HG03039 (cell line): Measurements from ENCODE around the gene NADK.

ENCODE experiments used
- ATAC-seq: cut with Tn5 transposase; IDR thresholded peaks from one replicate; pipeline ENCODE4 v1.9.1; 2021; ENCODE audit warnings: mild to moderate bottlenecking, moderate library complexity; ENCODE audit not compliant: unreplicated experiment

NADK gene

GRCh38 chr1:1786836-1787605, 8.8 kb upstream of the NADK start:
- ATAC-seq = no peak

DNA sequence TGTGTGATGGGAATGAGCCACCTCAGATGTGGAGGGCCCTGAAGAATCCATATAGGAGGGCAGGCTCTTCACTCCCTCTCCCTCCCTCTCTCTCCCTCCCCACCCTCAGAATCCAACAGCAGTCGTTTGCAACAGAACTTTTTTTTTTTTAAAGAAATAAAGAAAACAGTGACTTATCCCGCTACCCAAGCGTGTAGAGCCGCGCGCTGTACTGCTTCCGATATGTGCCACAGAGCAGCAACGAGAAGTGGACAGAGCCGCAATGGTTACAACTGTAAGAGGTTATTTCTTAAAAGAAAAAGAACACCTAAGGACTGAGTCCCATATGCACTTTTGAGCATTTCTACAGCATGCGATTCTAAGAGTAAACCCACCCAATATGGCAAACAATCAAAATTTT, 7.4 kb upstream of the NADK start:
- ATAC-seq = no peak

DNA sequence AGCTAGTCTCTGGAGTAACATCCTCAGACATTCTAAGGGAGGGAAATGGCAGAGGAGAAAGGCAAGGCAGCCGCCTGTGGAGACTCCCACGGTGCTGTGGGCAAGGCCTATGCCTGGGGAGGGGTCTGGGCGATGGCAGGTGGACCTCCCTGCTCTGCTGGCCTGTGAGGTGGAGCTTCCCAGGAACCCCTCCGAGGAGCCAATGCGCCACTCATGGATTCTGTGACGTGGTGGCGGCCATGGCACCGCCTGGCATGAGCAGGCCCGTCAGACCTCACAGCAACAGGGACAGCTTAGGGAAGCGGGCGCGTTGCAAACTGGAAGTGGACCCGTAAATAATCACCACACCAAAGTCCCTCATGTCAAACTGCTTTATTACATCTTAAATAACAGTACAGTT, 6.7 kb upstream of the NADK start:
- no peak for ATAC-seq

DNA sequence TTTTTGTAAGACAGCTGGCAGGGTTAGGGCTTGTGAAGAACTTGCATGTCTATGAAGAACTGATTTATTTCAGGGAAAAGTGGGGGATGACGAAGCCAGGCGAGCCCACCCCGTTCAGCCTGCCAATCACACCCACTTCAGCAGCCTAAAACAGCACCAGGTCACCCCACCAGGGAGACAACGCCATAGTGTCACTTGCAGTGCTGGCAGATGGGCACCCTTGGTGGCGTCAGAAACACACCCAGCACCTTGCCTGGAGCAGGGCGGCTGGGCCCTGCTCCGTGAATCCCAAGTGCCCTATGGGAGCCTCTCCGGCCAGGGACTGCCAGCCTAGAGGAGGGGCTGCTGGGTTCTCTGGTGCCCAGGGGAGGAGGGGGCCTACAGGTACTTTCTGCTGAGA, 5.0 kb upstream of the NADK start:
- no peak for ATAC-seq

- ATAC-seq = no peak
Measured at GRCh38 chr1:1782399-1783221, 4.3 kb upstream of the NADK start.

- ATAC-seq = no peak
Measured at GRCh38 chr1:1781526-1781903, 3.2 kb upstream of the NADK start.

- no peak for ATAC-seq
Measured at GRCh38 chr1:1780598-1781525, 2.6 kb upstream of the NADK start.

GRCh38 chr1:1779691-1780597, 1.7 kb upstream of the NADK start:
- ATAC-seq = no peak

DNA sequence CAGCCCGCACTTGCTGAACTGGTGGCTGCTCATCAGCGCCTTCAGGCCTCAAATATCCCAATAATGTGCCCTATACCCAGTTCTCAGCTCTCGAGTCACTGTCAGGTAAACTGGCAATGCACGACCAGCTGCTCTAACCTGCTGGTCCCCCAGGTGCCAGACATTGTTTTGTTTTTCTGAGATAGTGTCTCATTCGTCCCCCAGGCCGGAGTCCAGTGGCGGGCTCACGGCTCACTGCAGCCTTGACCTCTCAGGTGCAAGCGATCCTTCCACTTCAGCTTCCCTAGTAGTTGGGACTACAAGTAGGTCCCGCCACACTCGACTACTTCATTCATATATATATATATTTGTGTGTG, 1.0 kb upstream of the NADK start:
- ATAC-seq = no peak

DNA sequence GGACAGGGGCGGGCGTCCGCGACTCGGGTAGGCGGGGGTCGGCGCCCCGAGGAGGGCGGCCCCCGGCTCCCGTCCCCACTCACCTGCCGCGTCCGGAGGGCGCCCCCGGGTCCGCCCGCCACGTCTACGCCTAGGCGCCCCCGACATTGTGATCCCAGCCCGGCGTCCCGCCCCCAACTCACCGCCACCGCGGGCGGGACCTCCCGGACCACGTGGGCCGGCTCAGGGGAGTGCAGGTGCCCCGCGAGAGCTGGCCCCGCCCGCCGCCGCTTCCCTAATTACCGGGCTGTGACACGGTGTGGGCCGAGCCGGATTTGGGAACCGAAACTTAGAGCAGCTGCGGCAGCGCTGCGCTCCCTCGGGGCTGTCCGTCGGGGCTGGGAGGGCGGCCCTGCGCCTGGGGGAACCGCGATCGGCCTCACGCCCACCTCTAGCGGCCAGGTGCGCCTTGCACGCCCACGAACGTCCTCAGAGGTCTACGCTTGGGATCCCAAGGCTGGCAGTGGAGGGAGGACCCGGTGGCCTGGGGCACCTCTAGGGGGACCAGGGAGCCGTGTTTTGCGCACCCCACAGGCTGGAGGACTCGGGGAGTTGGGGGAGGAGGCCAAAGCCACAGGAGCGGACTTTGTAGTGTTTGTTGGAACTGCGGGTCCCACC, 521 bp upstream of the NADK start:
- peak; percentile 52 for ATAC-seq

GRCh38 chr1:1777583-1777899, 729 bp downstream of the NADK start:
- ATAC-seq = no peak

GRCh38 chr1:1776672-1777582, 1.3 kb downstream of the NADK start:
- ATAC-seq = no peak

DNA sequence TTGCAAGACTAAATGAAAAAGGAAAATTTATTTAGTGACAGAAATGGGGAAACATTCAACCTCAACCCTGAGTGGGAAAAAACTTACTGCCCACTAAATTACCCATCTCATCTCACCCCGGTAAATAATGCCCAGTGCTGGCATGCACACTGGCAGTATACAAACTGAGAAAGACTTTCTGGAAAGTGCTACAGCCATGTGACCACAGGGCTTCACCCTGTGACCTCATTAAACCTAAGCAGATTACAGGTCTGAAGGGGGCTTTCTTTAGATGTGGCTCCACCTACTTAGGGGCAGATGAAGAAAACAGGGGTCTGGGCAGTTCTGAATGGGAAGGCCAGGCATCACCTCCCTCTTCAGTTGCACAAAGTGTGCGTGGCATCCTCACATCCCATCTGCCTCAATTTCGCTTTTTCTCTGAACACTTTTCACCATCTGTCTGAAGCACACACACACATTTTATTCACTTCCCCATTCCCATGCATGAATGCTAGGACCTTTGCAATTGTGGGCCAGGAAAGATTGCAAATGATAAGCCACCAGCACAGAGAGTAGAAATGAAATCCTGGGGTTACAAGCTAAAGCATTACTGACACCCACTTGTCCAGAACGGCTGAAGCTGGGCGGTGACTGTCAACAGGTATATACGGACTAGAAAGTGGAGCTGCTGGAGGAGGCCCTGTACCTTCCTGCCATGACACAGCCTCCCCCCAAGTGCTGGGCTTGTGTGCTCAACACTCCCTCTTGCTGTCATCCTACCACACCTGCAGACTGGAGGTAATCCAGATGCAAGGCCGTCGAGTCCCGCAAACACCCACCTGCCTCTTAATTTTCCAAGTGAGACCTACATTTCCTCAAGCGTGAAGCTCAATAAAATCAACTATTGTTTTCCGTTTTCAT, 2.7 kb downstream of the NADK start:
- ATAC-seq = no peak

DNA sequence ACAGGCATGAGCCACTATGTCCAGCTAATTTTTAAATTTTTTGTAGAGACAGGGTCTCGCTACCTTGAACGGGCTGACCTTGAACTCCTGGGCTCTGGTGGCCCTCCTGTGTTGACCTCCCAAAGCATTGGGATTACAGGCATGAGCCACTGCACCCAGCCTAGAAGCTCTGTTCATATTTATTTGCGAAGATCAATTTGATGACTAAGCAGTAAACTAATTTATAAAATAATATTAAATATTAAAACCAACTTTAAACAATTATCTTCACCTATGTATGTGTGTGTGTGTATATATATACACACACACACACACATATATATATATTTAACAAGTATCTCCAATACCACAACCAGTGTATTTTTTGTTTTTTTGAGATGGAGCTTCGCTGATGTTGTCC, 4.4 kb downstream of the NADK start:
- ATAC-seq = no peak

- no peak for ATAC-seq
Measured at GRCh38 chr1:1771096-1771495, 7.2 kb downstream of the NADK start.

GRCh38 chr1:1770102-1770501, 8.2 kb downstream of the NADK start:
- ATAC-seq = no peak

DNA sequence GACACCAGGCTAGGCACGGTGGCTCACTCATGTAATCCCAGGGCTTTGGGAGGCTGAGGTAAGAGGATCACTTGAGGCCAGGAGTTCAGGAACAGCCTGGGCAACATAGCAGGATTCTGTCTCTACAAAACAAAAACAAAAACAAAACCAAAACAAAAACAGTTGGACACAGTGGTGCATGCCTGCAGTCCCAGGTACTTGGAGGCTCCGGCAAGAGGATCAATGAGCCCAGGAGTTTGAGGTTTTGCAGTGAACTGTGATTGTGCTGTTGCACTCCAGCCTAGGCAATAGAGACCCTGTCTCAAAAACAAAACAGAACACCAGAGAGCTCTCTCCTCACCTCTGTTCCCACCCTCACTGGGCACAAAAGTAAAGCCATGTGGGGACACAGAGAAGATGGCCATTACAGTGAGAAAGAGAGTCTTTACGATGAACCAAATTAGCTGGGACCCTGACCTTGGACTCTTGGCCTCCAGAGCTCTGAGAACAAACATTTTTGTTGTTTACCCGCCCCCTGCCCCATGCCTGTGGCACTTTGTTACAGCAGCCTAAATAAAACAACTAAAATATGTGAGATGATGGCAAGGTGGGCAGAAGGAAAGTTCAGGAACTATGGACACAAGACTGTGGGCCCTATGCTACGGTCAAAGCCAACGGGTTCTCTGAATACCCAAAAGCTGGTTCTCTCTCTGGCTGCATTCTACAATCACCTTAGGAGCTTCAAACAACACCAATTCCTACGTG, 9.8 kb downstream of the NADK start:
- ATAC-seq = no peak
